Tibial artery (tissue), 4 donors: ENCODE results near the gene CTAG1A.

ENCODE experiments used
- DNase-seq, 2 donors: peaks; one replicate each; pipeline ENCODE4 v3.0.0-alpha.2; 2019
- H3K27ac ChIP-seq, 2 donors: fragments of 200-600 bp; sonication (generic) in 1 of 2; 1 replicate in 1 of 2; 2 replicates in 1 of 2; pipeline ENCODE4 v1.5.1; 2018 to 2019; ENCODE audit warnings: mild to moderate bottlenecking in 1 of 2
- H3K27me3 ChIP-seq, 2 donors: fragments of 200-600 bp; sonication (generic) in 1 of 2; one replicate each; pipeline versions ENCODE4 v1.5.1 to v1.6.0; 2016 to 2019
- H3K36me3 ChIP-seq, 3 donors: fragments of 200-600 bp; sonication (generic) in 2 of 3; one replicate each; pipeline ENCODE4 v1.5.1; 2016 to 2019; ENCODE audit warnings: mild to moderate bottlenecking in 2 of 3
- H3K4me1 ChIP-seq, 4 donors: fragments of 200-600 bp; sonication (generic) in 2 of 4; 1 replicate in 3 of 4; 2 replicates in 1 of 4; pipeline ENCODE4 v1.5.1; 2016 to 2019
- H3K4me3 ChIP-seq, 2 donors: fragments of 200-600 bp; sonication (generic) in 1 of 2; 1 replicate in 1 of 2; 2 replicates in 1 of 2; pipeline ENCODE4 v1.5.1; 2018 to 2019; ENCODE audit warnings: mild to moderate bottlenecking in 2 of 2
- H3K9me3 ChIP-seq, 3 donors: fragments of 200-600 bp; sonication (generic) in 1 of 3; one replicate each; pipeline ENCODE4 v1.5.1; 2016 to 2019
- CTCF ChIP-seq, 2 experiments: fragments of 200-600 bp in 1 of 2; fragments of 450-650 bp in 1 of 2; IDR thresholded peaks; one replicate each; pipeline ENCODE4 v1.5.1; 2017 to 2019; ENCODE audit warnings: antibody characterized with exemption in 2 of 2, mild to moderate bottlenecking in 1 of 2, moderate library complexity in 1 of 2
- intact Hi-C: fragments of 100-400 bp; cut with DNase I; formaldehyde crosslinking; loops from one replicate; pipeline ENCODE4 v1.15.0; 2023; ENCODE audit warnings: low total_unique reads

The CTAG1A gene

GRCh38 chrX:154541896-154542722, 42.8 kb upstream of the CTAG1A start:
- no peak for TF ChIP-seq CTCF (IDR thresholded peaks at IDR 0.05)
- intact Hi-C loops, result no loop called here
- H3K9me3 ChIP-seq, result no peaks in the 10 kb centered on the region
- peak overlapping the region; percentile 84 to 92 for H3K27ac ChIP-seq
- H3K4me3 ChIP-seq, result peak overlapping the region; percentile 21 to 25
- peaks cover 0 to 64% (median 23%) of the 10 kb centered on the region in 4 donors for H3K4me1 ChIP-seq
- peak; percentile 88 to 94 for DNase-seq
- no peaks in the 10 kb centered on the region for H3K27me3 ChIP-seq
- H3K36me3 ChIP-seq, result no peaks in the 10 kb centered on the region

- Histone ChIP-seq H3K27me3 (no peaks in the 10 kb centered on the region), H3K4me3 (peak overlapping the region; percentile 21 to 25), H3K4me1 (peaks cover 0 to 64% (median 23%) of the 10 kb centered on the region in 4 donors), H3K9me3 (no peaks in the 10 kb centered on the region), H3K27ac (peak overlapping the region; percentile 84 to 92), H3K36me3 (no peaks in the 10 kb centered on the region)
- intact Hi-C loops, result no loop called here
- TF ChIP-seq CTCF (IDR thresholded peaks at IDR 0.05), result no peak
- peak in 1 of 2 donors; percentile 73 for DNase-seq
Observed at GRCh38 chrX:154542723-154543424, 42.1 kb upstream of the CTAG1A start.

- intact Hi-C loops, result no loop called here
- H3K27me3 ChIP-seq, result no peaks in the 10 kb centered on the region
- DNase-seq, result no peak
- no peaks in the 10 kb centered on the region for H3K36me3 ChIP-seq
- peak overlapping the region; percentile 80 to 92 for H3K27ac ChIP-seq
- peak overlapping the region; percentile 63 to 70 for H3K4me3 ChIP-seq
- H3K4me1 ChIP-seq, result peaks cover 0 to 78% (median 30%) of the 10 kb centered on the region in 4 donors
- no peak for TF ChIP-seq CTCF (IDR thresholded peaks at IDR 0.05)
- H3K9me3 ChIP-seq, result no peaks in the 10 kb centered on the region
Observed at GRCh38 chrX:154545673-154546274, 39.2 kb upstream of the CTAG1A start.

GRCh38 chrX:154546354-154547244, 38.3 kb upstream of the CTAG1A start, which contains the start of gene G6PD:
G6PD (minus strand) TSS chrX:154546846; CDS start chrX:154546155, 691 bp downstream.
- H3K9me3 ChIP-seq, result no peaks in the 10 kb centered on the region
- peaks cover 0 to 70% (median 25%) of the 10 kb centered on the region in 4 donors for H3K4me1 ChIP-seq
- no peak for TF ChIP-seq CTCF (IDR thresholded peaks at IDR 0.05)
- no peaks in the 10 kb centered on the region for H3K36me3 ChIP-seq
- no peaks in the 10 kb centered on the region for H3K27me3 ChIP-seq
- peak within 1 kb of the TSS; percentile 63 to 70 for H3K4me3 ChIP-seq
- DNase-seq, result peak in 1 of 2 donors; percentile 65
- intact Hi-C loops, result no loop called here
- H3K27ac ChIP-seq, result peak within 1 kb of the TSS; percentile 80 to 92
